Uterus (tissue), 4 donors: Measurements from ENCODE around the gene CPE. TPM values are rescaled to one million over a fixed set of nuclear protein-coding genes. Genes with fewer than 3 reads are reported as not detected.

Experiments
- DNase-seq, 2 donors: peaks; one replicate each; pipeline ENCODE4 v3.0.0-alpha.2; 2019 to 2020
- H3K27ac ChIP-seq, 2 donors: fragments of 200-600 bp; sonication (generic); 1 replicate in 1 of 2; 2 replicates in 1 of 2; pipeline ENCODE4 v1.5.1; 2016 to 2018
- H3K27me3 ChIP-seq, 2 donors: fragments of 200-600 bp; sonication (generic); one replicate each; pipeline ENCODE4 v1.5.1; 2018 to 2019; ENCODE audit warnings: control low read depth in 1 of 2
- H3K36me3 ChIP-seq, 2 donors: fragments of 200-600 bp; sonication (generic); one replicate each; pipeline ENCODE4 v1.5.1; 2019; ENCODE audit warnings: control low read depth in 1 of 2
- H3K4me1 ChIP-seq, 2 donors: fragments of 200-600 bp; sonication (generic); one replicate each; pipeline ENCODE4 v1.5.1; 2018 to 2019; ENCODE audit warnings: control low read depth in 1 of 2
- H3K4me3 ChIP-seq, 2 donors: fragments of 200-600 bp; sonication (generic); 1 replicate in 1 of 2; 2 replicates in 1 of 2; pipeline ENCODE4 v1.5.1; 2018 to 2019; ENCODE audit warnings: mild to moderate bottlenecking in 1 of 2
- H3K9me3 ChIP-seq, 2 donors: fragments of 200-600 bp; sonication (generic); one replicate each; pipeline ENCODE4 v1.5.1; 2019; ENCODE audit warnings: control low read depth in 1 of 2
- CTCF ChIP-seq, 4 experiments: fragments of 200-600 bp in 2 of 4; fragments of 450-650 bp in 2 of 4; sonication (generic) in 2 of 4; IDR thresholded peaks; one replicate each; pipeline ENCODE4 v1.5.1; 2016 to 2019; ENCODE audit warnings: antibody characterized with exemption in 4 of 4, mild to moderate bottlenecking in 2 of 4, moderate library complexity in 1 of 4
- POLR2A ChIP-seq, 2 donors: fragments of 450-650 bp; IDR thresholded peaks; one replicate each; pipeline ENCODE4 v1.6.1; 2016; ENCODE audit warnings: antibody characterized with exemption in 2 of 2, mild to moderate bottlenecking in 1 of 2, moderate library complexity in 1 of 2
- intact Hi-C: fragments of 100-400 bp; cut with DNase I; formaldehyde crosslinking; loops from one replicate; pipeline ENCODE4 v1.15.1; 2023; ENCODE audit warnings: low total_unique reads
- total RNA-seq, 4 donors: library from RNA; depleted of rRNA in 3 of 4; stranded (reverse); fragments of >200 nt in 3 of 4; gene quantifications; one replicate each; pipeline versions ENCODE4 v1.1.0 to v1.2.4, GENCODE V29; 2014 to 2023
- donor health status: DM: yes; HTN: yes; CAD: no.

The CPE gene
- total RNA-seq, 4 donors from 2014 or later, result 85.0 to 395 (median 129) TPM

GRCh38 chr4:165410214-165410613, 31.4 kb downstream of the CPE start:
- DNase-seq, result no peak
- intact Hi-C loops, result no loop called here
- no peaks in the 10 kb centered on the region for H3K27me3 ChIP-seq
- no peaks in the 10 kb centered on the region for H3K36me3 ChIP-seq
- H3K27ac ChIP-seq, result no peak overlapping the region
- H3K4me3 ChIP-seq, result no peak overlapping the region
- TF ChIP-seq CTCF (IDR thresholded peaks at IDR 0.05) (no peak), POLR2A (IDR thresholded peaks at IDR 0.05) (no peak)
- no peaks in the 10 kb centered on the region for H3K4me1 ChIP-seq
- no peaks in the 10 kb centered on the region for H3K9me3 ChIP-seq

- Histone ChIP-seq H3K4me1 (no peaks in the 10 kb centered on the region), H3K4me3 (no peak overlapping the region), H3K27ac (no peak overlapping the region), H3K9me3 (no peaks in the 10 kb centered on the region), H3K27me3 (no peaks in the 10 kb centered on the region), H3K36me3 (no peaks in the 10 kb centered on the region)
- TF ChIP-seq POLR2A (IDR thresholded peaks at IDR 0.05), result no peak
- intact Hi-C loops, result no loop called here
- DNase-seq, result no peak
These were observed 37.1 kb downstream of the CPE start for GRCh38 chr4:165415910-165416309.

- DNase-seq, result no peak
- H3K27me3 ChIP-seq, result no peaks in the 10 kb centered on the region
- H3K36me3 ChIP-seq, result no peaks in the 10 kb centered on the region
- no peak overlapping the region for H3K4me3 ChIP-seq
- H3K4me1 ChIP-seq, result no peaks in the 10 kb centered on the region
- TF ChIP-seq CTCF (IDR thresholded peaks at IDR 0.05), result no peak
- no peak for TF ChIP-seq POLR2A (IDR thresholded peaks at IDR 0.05)
- no peaks in the 10 kb centered on the region for H3K9me3 ChIP-seq
- intact Hi-C loops, result no loop called here
- H3K27ac ChIP-seq, result no peak overlapping the region
These were observed 39.3 kb downstream of the CPE start for GRCh38 chr4:165418073-165418472.

DNA sequence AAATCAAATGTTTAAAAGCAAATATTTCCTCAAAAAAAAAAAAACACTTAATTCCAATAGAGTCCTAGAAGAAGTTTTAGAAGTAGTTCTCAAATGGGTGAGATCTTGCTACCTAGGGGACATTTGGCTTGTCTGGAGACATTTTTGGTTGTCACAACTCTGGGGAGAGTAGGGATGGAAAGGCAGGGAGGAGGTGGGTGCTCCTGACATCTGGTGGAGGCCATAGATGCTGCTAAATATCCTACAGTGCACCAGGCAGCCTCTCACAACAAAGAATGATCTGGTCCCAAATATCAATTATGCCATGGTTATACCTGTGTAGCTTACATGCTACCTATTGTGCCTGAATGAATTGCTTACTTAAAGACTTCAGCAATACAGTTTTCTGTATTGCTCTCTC, 46.8 kb downstream of the CPE start:
- no peak for TF ChIP-seq POLR2A (IDR thresholded peaks at IDR 0.05)
- Histone ChIP-seq H3K27ac (no peak overlapping the region), H3K9me3 (no peaks in the 10 kb centered on the region), H3K36me3 (no peaks in the 10 kb centered on the region), H3K4me3 (no peak overlapping the region), H3K4me1 (no peaks in the 10 kb centered on the region), H3K27me3 (no peaks in the 10 kb centered on the region)
- no peak for DNase-seq
- intact Hi-C loops, result no loop called here

- H3K27me3 ChIP-seq, result no peaks in the 10 kb centered on the region
- no peak for DNase-seq
These were observed 47.5 kb downstream of the CPE start for GRCh38 chr4:165426331-165426730.

GRCh38 chr4:165426823-165427222, 48.0 kb downstream of the CPE start:
- no peak for DNase-seq
- intact Hi-C loops, result no loop called here
- Histone ChIP-seq H3K27ac (no peak overlapping the region), H3K4me1 (no peaks in the 10 kb centered on the region), H3K36me3 (no peaks in the 10 kb centered on the region), H3K4me3 (no peak overlapping the region), H3K27me3 (no peaks in the 10 kb centered on the region), H3K9me3 (no peaks in the 10 kb centered on the region)
- no peak for TF ChIP-seq CTCF (IDR thresholded peaks at IDR 0.05)
- TF ChIP-seq POLR2A (IDR thresholded peaks at IDR 0.05), result no peak

More at GRCh38 chr4:165426331-165426730, 47.5 kb downstream of the CPE start:
- no peak overlapping the region for H3K4me3 ChIP-seq
- H3K4me1 ChIP-seq, result no peaks in the 10 kb centered on the region
- no peak overlapping the region for H3K27ac ChIP-seq
- H3K36me3 ChIP-seq, result no peaks in the 10 kb centered on the region
- no peak for TF ChIP-seq POLR2A (IDR thresholded peaks at IDR 0.05)
- TF ChIP-seq CTCF (IDR thresholded peaks at IDR 0.05), result no peak
- H3K9me3 ChIP-seq, result no peaks in the 10 kb centered on the region
- intact Hi-C loops, result no loop called here
